H7 (cell line): ENCODE data around the gene NAA20. TPM values are rescaled to one million over a fixed set of nuclear protein-coding genes. Genes with fewer than 3 reads are reported as not detected.

ENCODE experiments used
- DNase-seq: peaks from one replicate; pipeline ENCODE4 v3.0.0; 2012
- H3K27me3 ChIP-seq: 2 replicates; pipeline ENCODE4 v1.6.0; 2011; ENCODE audit warnings: mild to moderate bottlenecking, low read length; ENCODE audit not compliant: control insufficient read depth, insufficient read depth
- H3K36me3 ChIP-seq: replicated peaks from 2 replicates; pipeline ENCODE4 v1.5.1; 2011; ENCODE audit warnings: low read length; ENCODE audit not compliant: control insufficient read depth, insufficient read depth
- H3K4me3 ChIP-seq: 2 replicates; pipeline ENCODE4 v1.5.1; 2011; ENCODE audit warnings: low read depth, mild to moderate bottlenecking, control low read depth, low read length, moderate library complexity; ENCODE audit not compliant: insufficient read depth
- total RNA-seq: library from RNA; depleted of rRNA; stranded (reverse); fragments of >200 nt; shearing (Covaris generic); gene quantifications from 2 replicates; pipeline ENCODE4 v1.2.3, GENCODE V29; 2014

NAA20 gene
- total RNA-seq, 1 experiment from 2014 or later, result 28.8 TPM

GRCh38 chr20:20021835-20022234 is 4.7 kb downstream of the NAA20 start:
- no peaks in the 10 kb centered on the region; the same call in none of the 2 replicates for H3K36me3 ChIP-seq
- no peak for DNase-seq
- H3K27me3 ChIP-seq, result no peaks in the 10 kb centered on the region
- no peak overlapping the region for H3K4me3 ChIP-seq

DNA sequence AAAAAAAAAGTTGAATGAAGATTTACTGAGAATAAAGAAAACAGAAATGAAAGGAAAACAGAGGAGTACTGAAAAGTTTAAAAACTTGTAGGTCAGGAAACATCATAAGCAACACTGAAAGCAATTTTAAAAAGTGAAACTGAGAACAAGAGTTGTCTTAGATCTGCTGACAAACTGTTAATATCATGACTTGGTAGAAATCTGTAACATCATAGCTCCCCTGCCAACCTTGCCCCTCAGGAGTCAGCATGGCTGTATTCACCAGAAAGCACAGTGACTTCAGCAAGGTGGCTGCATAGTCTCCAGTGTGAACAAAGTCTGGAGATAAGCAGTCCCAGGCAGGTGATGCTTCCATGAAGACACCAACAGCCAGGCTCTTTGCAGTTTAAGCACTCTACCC is 5.3 kb downstream of the NAA20 start:
- Histone ChIP-seq H3K27me3 (no peaks in the 10 kb centered on the region), H3K4me3 (no peak overlapping the region), H3K36me3 (no peaks in the 10 kb centered on the region; the same call in none of the 2 replicates)
- no peak for DNase-seq

GRCh38 chr20:20023395-20023794 is 6.2 kb downstream of the NAA20 start:
- H3K4me3 ChIP-seq, result no peak overlapping the region
- H3K27me3 ChIP-seq, result no peaks in the 10 kb centered on the region
- H3K36me3 ChIP-seq, result no peaks in the 10 kb centered on the region; the same call in none of the 2 replicates
- no peak for DNase-seq

GRCh38 chr20:20024942-20025341 is 7.8 kb downstream of the NAA20 start:
- Histone ChIP-seq H3K36me3 (no peaks in the 10 kb centered on the region; the same call in 1 of the 2 replicates), H3K27me3 (no peaks in the 10 kb centered on the region), H3K4me3 (no peak overlapping the region)
- no peak for DNase-seq

DNA sequence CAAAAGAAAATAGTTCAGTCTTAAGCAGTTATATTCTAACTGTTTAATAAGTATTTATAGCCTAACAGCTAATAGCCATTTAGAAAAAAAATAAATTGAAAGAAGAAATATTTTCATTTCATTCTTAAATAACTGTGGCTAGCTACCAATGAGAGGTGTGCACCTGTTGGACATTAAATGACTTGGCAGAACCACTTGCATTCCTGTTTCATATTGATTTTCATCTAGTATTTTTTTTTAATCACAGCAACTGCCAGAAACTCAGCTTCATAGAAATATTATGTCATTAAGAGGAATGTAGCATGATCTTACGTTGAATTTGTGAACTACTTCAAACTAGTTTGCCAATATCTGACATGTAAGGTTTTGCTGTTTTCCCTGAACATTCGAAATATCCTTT is 10.1 kb downstream of the NAA20 start:
- DNase-seq, result no peak
- peaks cover 3% of the 10 kb centered on the region for H3K36me3 ChIP-seq
- no peak overlapping the region for H3K4me3 ChIP-seq
- no peaks in the 10 kb centered on the region for H3K27me3 ChIP-seq

- no peaks in the 10 kb centered on the region for H3K27me3 ChIP-seq
- peaks cover 15% of the 10 kb centered on the region for H3K36me3 ChIP-seq
- no peak overlapping the region for H3K4me3 ChIP-seq
- DNase-seq, result no peak
Measured at GRCh38 chr20:20031790-20032189, 14.6 kb downstream of the NAA20 start.

GRCh38 chr20:20034486-20034885 is 17.3 kb downstream of the NAA20 start:
- H3K27me3 ChIP-seq, result no peaks in the 10 kb centered on the region
- H3K4me3 ChIP-seq, result no peak overlapping the region
- DNase-seq, result no peak
- peaks cover 22% of the 10 kb centered on the region for H3K36me3 ChIP-seq

- H3K4me3 ChIP-seq, result no peak overlapping the region
- no peak for DNase-seq
- peaks cover 27% of the 10 kb centered on the region for H3K36me3 ChIP-seq
- no peaks in the 10 kb centered on the region for H3K27me3 ChIP-seq
Measured at GRCh38 chr20:20036756-20037155, 19.6 kb downstream of the NAA20 start.

DNA sequence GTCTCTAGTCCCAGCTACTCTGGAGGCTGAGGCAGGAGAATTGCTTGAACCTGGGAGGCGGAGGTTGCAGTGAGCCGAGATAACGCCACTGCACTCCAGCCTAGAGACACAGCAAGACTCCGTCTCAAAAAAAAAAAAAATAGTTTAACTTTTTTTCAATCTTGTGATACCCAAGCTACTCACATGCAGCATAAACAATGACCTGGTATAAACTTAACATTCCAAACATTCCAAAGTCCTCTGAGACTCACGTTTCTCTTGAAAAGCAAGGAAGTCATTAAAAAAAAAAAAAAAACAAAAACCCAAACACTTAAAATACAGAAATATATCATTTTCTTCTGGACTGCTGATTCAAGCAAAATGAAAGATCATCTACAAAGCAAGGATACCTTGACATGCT is 20.8 kb downstream of the NAA20 start:
- Histone ChIP-seq H3K4me3 (no peak overlapping the region), H3K36me3 (peaks cover 31% of the 10 kb centered on the region), H3K27me3 (no peaks in the 10 kb centered on the region)
- DNase-seq, result no peak

DNA sequence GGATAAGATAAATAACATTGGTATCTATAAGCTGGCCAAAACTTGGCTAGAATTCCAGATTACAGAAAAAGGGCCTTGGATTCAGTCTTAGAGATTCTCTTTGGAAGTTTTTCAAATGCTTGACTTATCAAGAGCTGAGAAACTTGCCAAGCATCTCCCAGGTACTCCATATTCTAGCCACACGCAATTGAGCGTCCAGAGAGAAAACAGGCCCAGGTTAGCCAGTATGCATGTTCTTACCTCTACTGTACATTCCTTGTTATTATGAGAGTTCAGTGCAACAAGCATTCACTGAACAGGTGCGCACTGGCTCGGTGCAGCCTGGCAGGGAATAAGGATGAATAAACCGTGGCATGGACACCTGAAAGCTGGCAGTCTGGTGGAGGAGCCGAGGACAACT is 21.4 kb downstream of the NAA20 start:
- H3K4me3 ChIP-seq, result no peak overlapping the region
- peaks cover 35% of the 10 kb centered on the region for H3K36me3 ChIP-seq
- DNase-seq, result no peak
- H3K27me3 ChIP-seq, result no peaks in the 10 kb centered on the region

DNA sequence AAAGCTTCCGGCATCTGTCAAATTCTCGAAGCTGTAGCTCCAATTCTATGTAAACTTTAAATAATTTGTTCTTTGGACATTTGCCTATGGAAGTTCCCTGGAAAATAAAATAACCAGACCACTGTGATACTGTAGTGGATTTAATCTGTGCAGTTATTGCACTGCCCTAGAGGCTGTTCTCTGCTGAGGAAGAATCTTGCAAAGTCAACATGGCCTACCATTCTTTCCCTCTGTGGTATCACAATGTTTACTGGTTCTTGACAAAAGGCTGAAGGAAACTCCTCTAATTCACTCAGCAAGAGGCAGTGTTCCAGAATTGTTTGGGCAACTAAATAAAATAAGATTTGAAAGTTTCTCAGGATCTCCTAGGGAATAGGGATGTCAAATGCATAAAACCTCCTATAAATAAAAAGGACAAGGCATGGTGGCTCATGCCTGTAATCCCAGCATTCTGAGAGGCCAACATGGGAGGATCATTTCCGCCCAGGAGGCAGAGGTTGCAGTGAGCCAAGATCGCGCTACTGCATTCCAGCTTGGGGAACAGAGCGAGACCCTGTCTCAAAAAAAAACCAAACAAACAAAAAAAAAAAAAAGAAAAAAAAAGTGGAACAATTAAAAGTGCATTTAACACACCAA is 22.7 kb downstream of the NAA20 start:
- no peak for DNase-seq
- peaks cover 32% of the 10 kb centered on the region for H3K36me3 ChIP-seq
- H3K27me3 ChIP-seq, result no peaks in the 10 kb centered on the region
- no peak overlapping the region for H3K4me3 ChIP-seq

DNA sequence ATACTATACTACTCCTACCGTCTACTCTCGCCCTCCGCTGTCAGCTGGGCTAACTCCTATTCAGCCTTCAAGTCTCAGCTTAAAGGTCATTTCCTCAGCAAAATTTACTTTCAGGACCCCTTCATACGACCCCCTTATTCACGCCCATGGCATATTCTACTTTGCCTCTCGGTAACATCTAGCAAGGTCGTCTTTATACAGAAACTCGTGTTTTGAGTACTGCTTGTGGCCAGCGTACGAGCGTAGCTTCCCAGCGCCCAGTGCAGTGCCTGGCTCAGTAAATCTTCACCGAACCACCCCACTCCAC is 34.6 kb downstream of the NAA20 start:
- peak; percentile 5 for DNase-seq
- Histone ChIP-seq H3K27me3 (no peaks in the 10 kb centered on the region), H3K4me3 (peak overlapping the region; percentile 79), H3K36me3 (peaks cover 11% of the 10 kb centered on the region)

- peak; percentile 92 for DNase-seq
- Histone ChIP-seq H3K27me3 (no peaks in the 10 kb centered on the region), H3K36me3 (peaks cover 10% of the 10 kb centered on the region), H3K4me3 (peak within 1 kb of the TSS; percentile 79)
Measured at GRCh38 chr20:20052074-20052970, 35.2 kb downstream of the NAA20 start, which contains the start of the genes CFAP61 and CRNKL1. CFAP61 (plus strand) TSS chr20:20052532; CDS start chr20:20056654, 4,122 bp downstream. CRNKL1 (minus strand) TSS chr20:20052466; CDS start chr20:20052342, 124 bp downstream.

- Histone ChIP-seq H3K27me3 (no peaks in the 10 kb centered on the region), H3K36me3 (no peaks in the 10 kb centered on the region), H3K4me3 (no peak overlapping the region)
- no peak for DNase-seq
Measured at GRCh38 chr20:20060234-20060998, 43.3 kb downstream of the NAA20 start.
